DOHH2 (cell line): ENCODE measurements around the gene BBS9.

ENCODE experiments used
- EZH2phosphoT487 ChIP-seq: fragments of 200-600 bp; sonication (generic); IDR thresholded peaks from 2 replicates; pipeline ENCODE4 v1.6.1; 2017; ENCODE audit warnings: borderline replicate concordance, mild to moderate bottlenecking, antibody characterized with exemption, low read length, moderate library complexity, mixed read lengths
- TF ChIP-seq, protein P1 (sequence below): fragments of 200-600 bp; sonication (generic); IDR thresholded peaks from one replicate; pipeline ENCODE4 v1.5.1; 2014; ENCODE audit warnings: antibody characterized with exemption, mild to moderate bottlenecking, low read depth, low read length; ENCODE audit not compliant: poor library complexity, severe bottlenecking

DNA sequence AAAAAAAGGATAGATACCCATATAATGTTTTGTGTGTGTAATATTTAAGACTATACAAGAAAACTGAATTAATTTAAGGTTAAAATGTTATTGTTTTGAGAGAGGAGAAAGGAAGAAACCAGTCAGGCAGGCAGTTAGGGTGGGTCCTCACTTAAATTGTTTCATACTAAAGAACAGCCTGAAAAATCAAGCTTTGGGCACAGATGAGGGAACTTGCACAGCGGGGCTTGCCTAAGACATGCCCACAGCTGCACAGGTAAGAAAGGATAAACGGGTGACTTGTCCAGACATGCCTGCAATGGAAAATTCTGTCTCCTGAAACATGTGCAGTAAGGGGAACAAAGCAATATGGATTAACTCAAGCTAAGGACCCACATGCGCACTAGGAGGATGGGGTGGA lies 158.4 kb downstream of the BBS9 start:
- TF ChIP-seq, protein P1, sequence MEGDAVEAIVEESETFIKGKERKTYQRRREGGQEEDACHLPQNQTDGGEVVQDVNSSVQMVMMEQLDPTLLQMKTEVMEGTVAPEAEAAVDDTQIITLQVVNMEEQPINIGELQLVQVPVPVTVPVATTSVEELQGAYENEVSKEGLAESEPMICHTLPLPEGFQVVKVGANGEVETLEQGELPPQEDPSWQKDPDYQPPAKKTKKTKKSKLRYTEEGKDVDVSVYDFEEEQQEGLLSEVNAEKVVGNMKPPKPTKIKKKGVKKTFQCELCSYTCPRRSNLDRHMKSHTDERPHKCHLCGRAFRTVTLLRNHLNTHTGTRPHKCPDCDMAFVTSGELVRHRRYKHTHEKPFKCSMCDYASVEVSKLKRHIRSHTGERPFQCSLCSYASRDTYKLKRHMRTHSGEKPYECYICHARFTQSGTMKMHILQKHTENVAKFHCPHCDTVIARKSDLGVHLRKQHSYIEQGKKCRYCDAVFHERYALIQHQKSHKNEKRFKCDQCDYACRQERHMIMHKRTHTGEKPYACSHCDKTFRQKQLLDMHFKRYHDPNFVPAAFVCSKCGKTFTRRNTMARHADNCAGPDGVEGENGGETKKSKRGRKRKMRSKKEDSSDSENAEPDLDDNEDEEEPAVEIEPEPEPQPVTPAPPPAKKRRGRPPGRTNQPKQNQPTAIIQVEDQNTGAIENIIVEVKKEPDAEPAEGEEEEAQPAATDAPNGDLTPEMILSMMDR = no peak
- no peak for TF ChIP-seq EZH2phosphoT487
